GM23338 (cell line): ENCODE measurements around the gene FAM124B. TPM values are rescaled to one million over a fixed set of nuclear protein-coding genes. Genes with fewer than 3 reads are reported as not detected.
A peak's percentile ranks its signal among the peaks of the same experiment; 100 is the strongest.

Experiments used
- ATAC-seq: fragments of 200-7000 bp; cut with Tn5 transposase; 3 replicates; pipeline ENCODE4 v1.9.1; 2020
- DNase-seq: peaks from one replicate; pipeline ENCODE4 v3.0.0-alpha.2; 2015; ENCODE audit warnings: low spot score
- H2AFZ ChIP-seq: fragments of 200-600 bp; sonication (generic); 2 replicates; pipeline ENCODE4 v1.8.0; 2016; ENCODE audit warnings: antibody characterized with exemption, mild to moderate bottlenecking, moderate library complexity
- H3F3A ChIP-seq: fragments of 200-600 bp; sonication (generic); replicated peaks from 2 replicates; pipeline ENCODE4 v1.8.0; 2017; ENCODE audit warnings: antibody characterized with exemption, mixed run types, low read depth
- H3K27ac ChIP-seq: fragments of 200-600 bp; sonication (generic); 2 replicates; pipeline ENCODE4 v1.6.1; 2016; ENCODE audit warnings: low read depth
- H3K27me3 ChIP-seq: fragments of 200-600 bp; sonication (generic); 2 replicates; pipeline ENCODE4 v1.8.0; 2016; ENCODE audit warnings: mild to moderate bottlenecking, mixed run types, moderate library complexity; ENCODE audit not compliant: insufficient read depth
- H3K36me3 ChIP-seq: fragments of 200-600 bp; sonication (generic); 2 replicates; pipeline ENCODE4 v1.8.0; 2016; ENCODE audit warnings: mild to moderate bottlenecking; ENCODE audit not compliant: insufficient read depth
- H3K4me1 ChIP-seq: fragments of 200-600 bp; sonication (generic); 2 replicates; pipeline ENCODE4 v1.8.0; 2016; ENCODE audit warnings: mild to moderate bottlenecking, moderate library complexity; ENCODE audit not compliant: insufficient read depth
- H3K4me2 ChIP-seq: fragments of 200-600 bp; sonication (generic); 2 replicates; pipeline ENCODE4 v1.7.1; 2017; ENCODE audit warnings: mixed run types
- H3K4me3 ChIP-seq: fragments of 200-600 bp; sonication (generic); 2 replicates; pipeline ENCODE4 v1.6.1; 2016; ENCODE audit warnings: mixed run types
- H3K79me2 ChIP-seq: fragments of 200-600 bp; sonication (generic); replicated peaks from 2 replicates; pipeline ENCODE4 v1.8.0; 2017; ENCODE audit warnings: mild to moderate bottlenecking; ENCODE audit not compliant: insufficient read depth
- H3K9me2 ChIP-seq: fragments of 200-600 bp; sonication (generic); 2 replicates; pipeline ENCODE4 v1.8.0; 2017; ENCODE audit not compliant: insufficient read depth
- H4K20me1 ChIP-seq: fragments of 200-600 bp; sonication (generic); replicated peaks from 2 replicates; pipeline ENCODE4 v1.8.0; 2017; ENCODE audit warnings: mild to moderate bottlenecking; ENCODE audit not compliant: insufficient read depth
- H3K27ac Mint-ChIP-seq: 2 replicates; pipeline ENCODE4 v1.8.0; 2020; ENCODE audit warnings: inconsistent platforms, mild to moderate bottlenecking, moderate library complexity, mixed read lengths
- H3K27me3 Mint-ChIP-seq: 3 replicates; pipeline ENCODE4 v1.8.0; 2022; ENCODE audit warnings: low read depth, mild to moderate bottlenecking, moderate library complexity, mixed read lengths, inconsistent platforms; ENCODE audit not compliant: insufficient read depth, poor library complexity
- H3K36me3 Mint-ChIP-seq: 3 replicates; pipeline ENCODE4 v1.8.0; 2021; ENCODE audit warnings: low read depth, mild to moderate bottlenecking, inconsistent platforms, moderate library complexity, mixed read lengths
- H3K4me1 Mint-ChIP-seq: 3 replicates; pipeline ENCODE4 v1.8.0; 2020; ENCODE audit warnings: mild to moderate bottlenecking, inconsistent platforms, mixed read lengths
- H3K4me3 Mint-ChIP-seq: 3 replicates; pipeline ENCODE4 v1.8.0; 2021; ENCODE audit warnings: moderate library complexity, mild to moderate bottlenecking, inconsistent platforms, mixed read lengths
- H3K9me3 Mint-ChIP-seq: 3 replicates; pipeline ENCODE4 v1.8.0; 2020; ENCODE audit warnings: moderate library complexity, mild to moderate bottlenecking, inconsistent platforms, mixed read lengths
- ZNF331 ChIP-seq: fragments of 250-450 bp; sonication (Bioruptor Pico); IDR thresholded peaks from 2 replicates; pipeline ENCODE4 v1.5.0; 2020; ENCODE audit warnings: low read depth, mild to moderate bottlenecking, moderate library complexity
- polyA plus RNA-seq: library from polyadenylated mRNA; unstranded; fragments of >200 nt; fragmentation: Nextera tagmentation; extraction: Ambion mirVana; gene quantifications from 2 replicates; pipeline ENCODE4 v1.2.1, GENCODE V29; 2016
- total RNA-seq: library from RNA; depleted of rRNA; stranded (reverse); fragments of >200 nt; shearing (Covaris generic); gene quantifications from 2 replicates; pipeline ENCODE4 v1.2.3, GENCODE V29; 2014
- TF ChIP-seq, protein P1 (sequence below): IDR thresholded peaks from one replicate; pipeline ENCODE4 v1.6.1; 2018; ENCODE audit warnings: antibody characterized with exemption; ENCODE audit not compliant: unreplicated experiment
- TF ChIP-seq, protein P2 (sequence below), 2 experiments: fragments of 200-600 bp in 1 of 2; sonication (generic) in 1 of 2; conservative IDR thresholded peaks; 2 replicates each; pipeline versions ENCODE4 v1.5.1 to v1.6.1; 2016 to 2017; ENCODE audit warnings: antibody characterized with exemption in 2 of 2, low read depth in 2 of 2, mild to moderate bottlenecking in 2 of 2, moderate library complexity in 1 of 2
- TF ChIP-seq, protein P3 (sequence below): fragments of 250-450 bp; sonication (Bioruptor Pico); IDR thresholded peaks from 2 replicates; pipeline ENCODE4 v1.5.0; 2020; ENCODE audit warnings: mild to moderate bottlenecking, moderate library complexity

FAM124B gene
- total and polyA plus RNA-seq, 2 experiments from 2014 or later: 3.0 to 6.9 TPM

DNA sequence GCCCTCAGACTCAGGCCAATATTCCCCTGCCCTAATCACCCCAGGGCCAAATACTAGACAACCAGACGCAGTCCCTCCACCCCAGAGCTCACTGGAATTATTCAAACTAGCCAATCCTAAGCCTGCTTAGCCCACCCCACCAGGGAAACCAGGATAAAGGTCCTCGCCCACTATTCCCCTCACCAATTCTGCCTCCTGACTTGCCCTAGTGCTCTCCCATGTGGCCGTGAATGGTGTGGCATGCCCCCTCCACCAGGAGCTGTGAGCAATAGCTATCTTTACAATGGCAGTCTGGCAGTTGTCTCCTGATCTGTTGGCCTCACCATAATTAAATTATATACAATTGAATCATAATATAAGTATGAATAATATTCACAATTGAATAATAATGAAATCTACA lies 42.3 kb downstream of the FAM124B start:
- Histone ChIP-seq H3K9me2 (no peaks in the 10 kb centered on the region), H3K36me3 (no peaks in the 10 kb centered on the region), H2AFZ (peak overlapping the region; percentile 69; the same call in 1 of the 2 replicates), H3F3A (no peaks in the 10 kb centered on the region), H3K4me3 (no peak overlapping the region), H3K4me2 (no peak overlapping the region), H3K79me2 (no peaks in the 10 kb centered on the region), H3K27me3 (no peaks in the 10 kb centered on the region), H3K27ac (no peak overlapping the region), H3K4me1 (no peaks in the 10 kb centered on the region), H4K20me1 (no peaks in the 10 kb centered on the region)
- Mint-ChIP-seq H3K4me1 (no peaks in the 10 kb centered on the region), H3K9me3 (no peaks in the 10 kb centered on the region; the same call in 1 of the 3 replicates), H3K27ac (no peak overlapping the region), H3K4me3 (no peak overlapping the region), H3K27me3 (peaks cover 3% of the 10 kb centered on the region), H3K36me3 (no peaks in the 10 kb centered on the region)
- DNase-seq (peak; percentile 75), ATAC-seq (peak; percentile 95)
- TF ChIP-seq, protein P1, sequence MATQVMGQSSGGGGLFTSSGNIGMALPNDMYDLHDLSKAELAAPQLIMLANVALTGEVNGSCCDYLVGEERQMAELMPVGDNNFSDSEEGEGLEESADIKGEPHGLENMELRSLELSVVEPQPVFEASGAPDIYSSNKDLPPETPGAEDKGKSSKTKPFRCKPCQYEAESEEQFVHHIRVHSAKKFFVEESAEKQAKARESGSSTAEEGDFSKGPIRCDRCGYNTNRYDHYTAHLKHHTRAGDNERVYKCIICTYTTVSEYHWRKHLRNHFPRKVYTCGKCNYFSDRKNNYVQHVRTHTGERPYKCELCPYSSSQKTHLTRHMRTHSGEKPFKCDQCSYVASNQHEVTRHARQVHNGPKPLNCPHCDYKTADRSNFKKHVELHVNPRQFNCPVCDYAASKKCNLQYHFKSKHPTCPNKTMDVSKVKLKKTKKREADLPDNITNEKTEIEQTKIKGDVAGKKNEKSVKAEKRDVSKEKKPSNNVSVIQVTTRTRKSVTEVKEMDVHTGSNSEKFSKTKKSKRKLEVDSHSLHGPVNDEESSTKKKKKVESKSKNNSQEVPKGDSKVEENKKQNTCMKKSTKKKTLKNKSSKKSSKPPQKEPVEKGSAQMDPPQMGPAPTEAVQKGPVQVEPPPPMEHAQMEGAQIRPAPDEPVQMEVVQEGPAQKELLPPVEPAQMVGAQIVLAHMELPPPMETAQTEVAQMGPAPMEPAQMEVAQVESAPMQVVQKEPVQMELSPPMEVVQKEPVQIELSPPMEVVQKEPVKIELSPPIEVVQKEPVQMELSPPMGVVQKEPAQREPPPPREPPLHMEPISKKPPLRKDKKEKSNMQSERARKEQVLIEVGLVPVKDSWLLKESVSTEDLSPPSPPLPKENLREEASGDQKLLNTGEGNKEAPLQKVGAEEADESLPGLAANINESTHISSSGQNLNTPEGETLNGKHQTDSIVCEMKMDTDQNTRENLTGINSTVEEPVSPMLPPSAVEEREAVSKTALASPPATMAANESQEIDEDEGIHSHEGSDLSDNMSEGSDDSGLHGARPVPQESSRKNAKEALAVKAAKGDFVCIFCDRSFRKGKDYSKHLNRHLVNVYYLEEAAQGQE: no peak
- TF ChIP-seq, protein P2, sequence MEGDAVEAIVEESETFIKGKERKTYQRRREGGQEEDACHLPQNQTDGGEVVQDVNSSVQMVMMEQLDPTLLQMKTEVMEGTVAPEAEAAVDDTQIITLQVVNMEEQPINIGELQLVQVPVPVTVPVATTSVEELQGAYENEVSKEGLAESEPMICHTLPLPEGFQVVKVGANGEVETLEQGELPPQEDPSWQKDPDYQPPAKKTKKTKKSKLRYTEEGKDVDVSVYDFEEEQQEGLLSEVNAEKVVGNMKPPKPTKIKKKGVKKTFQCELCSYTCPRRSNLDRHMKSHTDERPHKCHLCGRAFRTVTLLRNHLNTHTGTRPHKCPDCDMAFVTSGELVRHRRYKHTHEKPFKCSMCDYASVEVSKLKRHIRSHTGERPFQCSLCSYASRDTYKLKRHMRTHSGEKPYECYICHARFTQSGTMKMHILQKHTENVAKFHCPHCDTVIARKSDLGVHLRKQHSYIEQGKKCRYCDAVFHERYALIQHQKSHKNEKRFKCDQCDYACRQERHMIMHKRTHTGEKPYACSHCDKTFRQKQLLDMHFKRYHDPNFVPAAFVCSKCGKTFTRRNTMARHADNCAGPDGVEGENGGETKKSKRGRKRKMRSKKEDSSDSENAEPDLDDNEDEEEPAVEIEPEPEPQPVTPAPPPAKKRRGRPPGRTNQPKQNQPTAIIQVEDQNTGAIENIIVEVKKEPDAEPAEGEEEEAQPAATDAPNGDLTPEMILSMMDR (conservative IDR thresholded peaks at IDR 0.05; ENCODE audit: low read depth in 2 of 2): peak; percentile 60 to 88
- no peak for TF ChIP-seq ZNF331 (CRISPR knock-in tag)
- TF ChIP-seq, protein P3, sequence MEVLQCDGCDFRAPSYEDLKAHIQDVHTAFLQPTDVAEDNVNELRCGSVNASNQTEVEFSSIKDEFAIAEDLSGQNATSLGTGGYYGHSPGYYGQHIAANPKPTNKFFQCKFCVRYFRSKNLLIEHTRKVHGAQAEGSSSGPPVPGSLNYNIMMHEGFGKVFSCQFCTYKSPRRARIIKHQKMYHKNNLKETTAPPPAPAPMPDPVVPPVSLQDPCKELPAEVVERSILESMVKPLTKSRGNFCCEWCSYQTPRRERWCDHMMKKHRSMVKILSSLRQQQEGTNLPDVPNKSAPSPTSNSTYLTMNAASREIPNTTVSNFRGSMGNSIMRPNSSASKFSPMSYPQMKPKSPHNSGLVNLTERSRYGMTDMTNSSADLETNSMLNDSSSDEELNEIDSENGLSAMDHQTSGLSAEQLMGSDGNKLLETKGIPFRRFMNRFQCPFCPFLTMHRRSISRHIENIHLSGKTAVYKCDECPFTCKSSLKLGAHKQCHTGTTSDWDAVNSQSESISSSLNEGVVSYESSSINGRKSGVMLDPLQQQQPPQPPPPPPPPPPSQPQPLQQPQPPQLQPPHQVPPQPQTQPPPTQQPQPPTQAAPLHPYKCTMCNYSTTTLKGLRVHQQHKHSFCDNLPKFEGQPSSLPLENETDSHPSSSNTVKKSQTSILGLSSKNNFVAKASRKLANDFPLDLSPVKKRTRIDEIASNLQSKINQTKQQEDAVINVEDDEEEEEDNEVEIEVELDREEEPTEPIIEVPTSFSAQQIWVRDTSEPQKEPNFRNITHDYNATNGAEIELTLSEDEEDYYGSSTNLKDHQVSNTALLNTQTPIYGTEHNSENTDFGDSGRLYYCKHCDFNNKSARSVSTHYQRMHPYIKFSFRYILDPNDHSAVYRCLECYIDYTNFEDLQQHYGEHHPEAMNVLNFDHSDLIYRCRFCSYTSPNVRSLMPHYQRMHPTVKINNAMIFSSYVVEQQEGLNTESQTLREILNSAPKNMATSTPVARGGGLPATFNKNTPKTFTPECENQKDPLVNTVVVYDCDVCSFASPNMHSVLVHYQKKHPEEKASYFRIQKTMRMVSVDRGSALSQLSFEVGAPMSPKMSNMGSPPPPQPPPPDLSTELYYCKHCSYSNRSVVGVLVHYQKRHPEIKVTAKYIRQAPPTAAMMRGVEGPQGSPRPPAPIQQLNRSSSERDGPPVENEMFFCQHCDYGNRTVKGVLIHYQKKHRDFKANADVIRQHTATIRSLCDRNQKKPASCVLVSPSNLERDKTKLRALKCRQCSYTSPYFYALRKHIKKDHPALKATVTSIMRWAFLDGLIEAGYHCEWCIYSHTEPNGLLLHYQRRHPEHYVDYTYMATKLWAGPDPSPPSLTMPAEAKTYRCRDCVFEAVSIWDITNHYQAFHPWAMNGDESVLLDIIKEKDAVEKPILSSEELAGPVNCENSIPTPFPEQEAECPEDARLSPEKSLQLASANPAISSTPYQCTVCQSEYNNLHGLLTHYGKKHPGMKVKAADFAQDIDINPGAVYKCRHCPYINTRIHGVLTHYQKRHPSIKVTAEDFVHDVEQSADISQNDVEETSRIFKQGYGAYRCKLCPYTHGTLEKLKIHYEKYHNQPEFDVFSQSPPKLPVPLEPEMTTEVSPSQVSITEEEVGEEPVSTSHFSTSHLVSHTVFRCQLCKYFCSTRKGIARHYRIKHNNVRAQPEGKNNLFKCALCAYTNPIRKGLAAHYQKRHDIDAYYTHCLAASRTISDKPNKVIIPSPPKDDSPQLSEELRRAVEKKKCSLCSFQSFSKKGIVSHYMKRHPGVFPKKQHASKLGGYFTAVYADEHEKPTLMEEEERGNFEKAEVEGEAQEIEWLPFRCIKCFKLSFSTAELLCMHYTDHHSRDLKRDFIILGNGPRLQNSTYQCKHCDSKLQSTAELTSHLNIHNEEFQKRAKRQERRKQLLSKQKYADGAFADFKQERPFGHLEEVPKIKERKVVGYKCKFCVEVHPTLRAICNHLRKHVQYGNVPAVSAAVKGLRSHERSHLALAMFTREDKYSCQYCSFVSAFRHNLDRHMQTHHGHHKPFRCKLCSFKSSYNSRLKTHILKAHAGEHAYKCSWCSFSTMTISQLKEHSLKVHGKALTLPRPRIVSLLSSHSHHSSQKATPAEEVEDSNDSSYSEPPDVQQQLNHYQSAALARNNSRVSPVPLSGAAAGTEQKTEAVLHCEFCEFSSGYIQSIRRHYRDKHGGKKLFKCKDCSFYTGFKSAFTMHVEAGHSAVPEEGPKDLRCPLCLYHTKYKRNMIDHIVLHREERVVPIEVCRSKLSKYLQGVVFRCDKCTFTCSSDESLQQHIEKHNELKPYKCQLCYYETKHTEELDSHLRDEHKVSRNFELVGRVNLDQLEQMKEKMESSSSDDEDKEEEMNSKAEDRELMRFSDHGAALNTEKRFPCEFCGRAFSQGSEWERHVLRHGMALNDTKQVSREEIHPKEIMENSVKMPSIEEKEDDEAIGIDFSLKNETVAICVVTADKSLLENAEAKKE (CRISPR knock-in tag): no peak
